HepG2 (cell line): ENCODE data around the gene ZNF10. TPM values are rescaled to one million over a fixed set of nuclear protein-coding genes. Genes with fewer than 3 reads are reported as not detected.

Experiments
- ATAC-seq: fragments of 200-7000 bp; cut with Tn5 transposase; 3 replicates; pipeline ENCODE4 v1.9.1; 2020; ENCODE audit warnings: mild to moderate bottlenecking, moderate library complexity
- BruUV-seq: library from RNA; stranded (reverse); fragments of 400-500 nt; replicated peaks from 2 replicates; lab custom pipeline; 2021; lab: Mats Ljungman, UMichigan
- CTCF ChIA-PET: fragments of 300-600 bp; formaldehyde crosslinking; extraction: SDS; loops from one replicate; lab custom pipeline; 2021; ENCODE audit warnings: low total read pairs, inconsistent platforms, low intra/inter-chr PET ratio; lab: Yijun Ruan, JAX
- POLR2A ChIA-PET: fragments of 350-600 bp; sonication (Branson Sonifier 250); formaldehyde crosslinking; loops from one replicate; lab custom pipeline; 2020; ENCODE audit warnings: antibody characterized with exemption, inconsistent platforms; lab: Yijun Ruan, JAX
- DNase-seq: peaks from one replicate; pipeline ENCODE4 v3.0.0-alpha.2; 2015; ENCODE audit warnings: low spot score
- FAIRE-seq: peaks from 3 replicates; lab custom pipeline; 2011; peaks lifted over from hg19 to GRCh38; lab: Jason Lieb, UNC
- H2AFZ ChIP-seq: one replicate; pipeline ENCODE4 v1.6.1; 2011; ENCODE audit warnings: low read length, inconsistent platforms
- H3K27ac ChIP-seq: fragments of 300-600 bp; 3 replicates; pipeline ENCODE4 v1.8.0; 2011; ENCODE audit warnings: mixed run types, mild to moderate bottlenecking, mixed read lengths, low read length, inconsistent platforms; ENCODE audit not compliant: insufficient read depth; ENCODE audit errors: extremely low read length
- H3K27me3 ChIP-seq, 2 experiments: fragments of 200-600 bp in 1 of 2; 2 replicates in 1 of 2; 3 replicates in 1 of 2; pipeline versions ENCODE4 v1.6.0 to v1.8.0; 2011; ENCODE audit warnings: low read length in 2 of 2, mild to moderate bottlenecking in 2 of 2, moderate library complexity in 2 of 2, inconsistent platforms in 1 of 2; ENCODE audit not compliant: insufficient read depth in 2 of 2, control insufficient read depth in 1 of 2
- H3K36me3 ChIP-seq, 2 experiments: fragments of 200-600 bp in 1 of 2; replicated peaks in 1 of 2; 2 replicates in 1 of 2; 3 replicates in 1 of 2; pipeline versions ENCODE4 v1.5.1 to v1.8.0; 2011; ENCODE audit warnings: low read length in 2 of 2, inconsistent platforms in 1 of 2; ENCODE audit not compliant: insufficient read depth in 2 of 2, control insufficient read depth in 1 of 2
- H3K4me1 ChIP-seq: 2 replicates; pipeline ENCODE4 v1.5.1; 2012; ENCODE audit warnings: low read length, inconsistent platforms; ENCODE audit not compliant: insufficient read depth
- H3K4me2 ChIP-seq: 2 replicates; pipeline ENCODE4 v1.6.0; 2011; ENCODE audit warnings: low read depth, low read length, inconsistent platforms
- H3K4me3 ChIP-seq, 3 experiments: fragments of 200-600 bp in 1 of 3; sonication (generic), shearing (Covaris generic) in 1 of 3; replicated peaks in 1 of 3; 2 replicates each; pipeline ENCODE4 v1.5.1; 2011 to 2016; ENCODE audit warnings: low read length in 3 of 3, inconsistent platforms in 2 of 3, low read depth in 2 of 3, mild to moderate bottlenecking in 2 of 3, control low read depth in 1 of 3, mixed read lengths in 1 of 3; ENCODE audit not compliant: insufficient read depth in 1 of 3
- H3K79me2 ChIP-seq: one replicate; pipeline ENCODE4 v1.6.1; 2011; ENCODE audit warnings: low read length, inconsistent platforms; ENCODE audit not compliant: insufficient read depth
- H3K9ac ChIP-seq: 2 replicates; pipeline ENCODE4 v1.6.0; 2011; ENCODE audit warnings: mild to moderate bottlenecking, low read depth, low read length, inconsistent platforms; ENCODE audit not compliant: insufficient read depth
- H3K9me3 ChIP-seq: 2 replicates; pipeline ENCODE4 v1.5.1; 2012; ENCODE audit warnings: mild to moderate bottlenecking, low read length
- H4K20me1 ChIP-seq: 2 replicates; pipeline ENCODE4 v1.6.0; 2011; ENCODE audit warnings: inconsistent platforms, mild to moderate bottlenecking, low read length, moderate library complexity; ENCODE audit not compliant: insufficient read depth
- EED ChIP-seq: sonication (generic); formaldehyde crosslinking; IDR thresholded peaks from 2 replicates; pipeline ENCODE4 v1.5.0; 2020; ENCODE audit warnings: mild to moderate bottlenecking, missing genetic modification reagents
- GABPA ChIP-seq, 2 experiments: IDR thresholded peaks; 2 replicates each; pipeline ENCODE4 v1.6.1; 2011 to 2016; ENCODE audit warnings: low read depth in 2 of 2, low read length in 1 of 2, missing biosample characterization in 1 of 2, missing genetic modification characterization in 1 of 2
- KLF11 ChIP-seq: IDR thresholded peaks from 2 replicates; pipeline ENCODE4 v1.6.1; 2016; ENCODE audit warnings: missing compliant biosample characterization
- MED8 ChIP-seq: sonication (generic); formaldehyde crosslinking; IDR thresholded peaks from 2 replicates; pipeline ENCODE4 v1.8.1; 2023; ENCODE audit warnings: mild to moderate bottlenecking, missing genetic modification reagents; ENCODE audit not compliant: insufficient replicate concordance
- ZNF496 ChIP-seq: sonication (generic); formaldehyde crosslinking; IDR thresholded peaks from 2 replicates; pipeline ENCODE4 v1.8.1; 2023; ENCODE audit warnings: mild to moderate bottlenecking, moderate library complexity, missing genetic modification reagents; ENCODE audit not compliant: insufficient replicate concordance
- ZNF546 ChIP-seq: sonication (generic); formaldehyde crosslinking; conservative IDR thresholded peaks from 2 replicates; pipeline ENCODE4 v1.8.1; 2023; ENCODE audit warnings: mild to moderate bottlenecking, missing genetic modification reagents
- ZNF670 ChIP-seq: sonication (generic); formaldehyde crosslinking; IDR thresholded peaks from 2 replicates; pipeline ENCODE4 v1.8.0; 2022; ENCODE audit warnings: mild to moderate bottlenecking, missing genetic modification reagents, borderline replicate concordance
- ZNF678 ChIP-seq: sonication (generic); formaldehyde crosslinking; IDR thresholded peaks from 2 replicates; pipeline ENCODE4 v1.4.0; 2020; ENCODE audit warnings: mild to moderate bottlenecking, missing genetic modification reagents
- ZNF703 ChIP-seq: sonication (generic); formaldehyde crosslinking; IDR thresholded peaks from 2 replicates; pipeline ENCODE4 v1.5.1; 2020; ENCODE audit warnings: missing genetic modification reagents, mild to moderate bottlenecking, moderate library complexity, borderline replicate concordance
- ZNF879 ChIP-seq: sonication (generic); formaldehyde crosslinking; IDR thresholded peaks from 2 replicates; pipeline ENCODE4 v1.8.1; 2023; ENCODE audit warnings: missing genetic modification reagents
- WGBS: methylation state at CpG from one replicate; pipeline ENCODE4 v1.1.6; 2017; ENCODE audit warnings: low lambda C conversion rate; 5-methylcytosine and 5-hydroxymethylcytosine counted together
- in situ Hi-C: cut with HindIII; loops from 2 replicates; pipeline ENCODE4 v1.10.0; 2017; ENCODE audit warnings: low pct_unique_long_range_greater_than_20kb; ENCODE audit not compliant: extremely low pct_ligation_motif_present
- intact Hi-C: fragments of 100-400 bp; cut with micrococcal nuclease; formaldehyde crosslinking; loops from one replicate; pipeline ENCODE4 v1.10.0; 2022; ENCODE audit not compliant: unreplicated experiment
- polyA plus RNA-seq, 8 experiments: library from polyadenylated mRNA; depleted of rRNA in 3 of 8; stranded (reverse) in 7 of 8; unstranded in 1 of 8; fragments of >200 nt; fragmentation: Illumina TruSeq in 4 of 8; extraction: Trizol in 4 of 8; gene quantifications; 2 replicates each; pipeline versions ENCODE4 v1.2.1 to v1.2.3, GENCODE V29; 2011 to 2016; ENCODE audit warnings: low read depth in 4 of 8, missing spikeins in 1 of 8, mixed read lengths in 1 of 8; ENCODE audit not compliant: insufficient read depth in 1 of 8
- total RNA-seq, 5 experiments: library from RNA; depleted of rRNA; stranded (reverse); fragments of >200 nt; fragmentation: Illumina TruSeq; extraction: Trizol; gene quantifications; 2 replicates each; pipeline ENCODE4 v1.2.3, GENCODE V29; 2016; ENCODE audit warnings: low read depth in 1 of 5
- TF ChIP-seq, protein P1 (sequence below): sonication (generic); formaldehyde crosslinking; IDR thresholded peaks from 2 replicates; pipeline ENCODE4 v1.4.0; 2020; ENCODE audit warnings: missing genetic modification reagents, low read depth, mild to moderate bottlenecking, borderline replicate concordance
- TF ChIP-seq, protein P2 (sequence below): IDR thresholded peaks from 2 replicates; pipeline ENCODE4 v1.6.1; 2016; ENCODE audit warnings: low read depth, control low read depth

ZNF10 gene
- total and polyA plus RNA-seq, 2 of the 13 experiments (the other 11 are each of a cell fraction or from before 2014, with no cell fraction given): 2.9 to 6.5 TPM

DNA sequence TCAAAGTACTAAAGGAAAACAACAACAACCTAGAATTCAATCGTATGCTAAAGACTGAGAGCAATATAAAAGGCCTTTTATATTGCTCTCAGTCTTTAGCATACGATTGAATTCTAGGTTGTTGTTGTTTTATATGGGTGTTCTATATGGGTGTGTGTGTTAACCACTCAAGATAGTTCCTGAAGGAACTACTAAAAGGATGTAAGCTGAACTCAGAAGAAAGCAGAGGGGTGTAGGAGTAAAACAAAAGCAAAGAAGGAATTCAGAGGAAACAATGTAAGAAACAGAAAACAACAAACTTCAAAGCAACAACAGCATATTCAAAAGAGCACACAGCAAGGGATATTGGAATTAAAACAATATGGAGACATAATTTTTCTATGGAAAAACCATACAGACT, 5.8 kb upstream of the ZNF10 start (continued):
- TF ChIP-seq KLF11 (no peak), EED (CRISPR knock-in tag) (no peak)

DNA sequence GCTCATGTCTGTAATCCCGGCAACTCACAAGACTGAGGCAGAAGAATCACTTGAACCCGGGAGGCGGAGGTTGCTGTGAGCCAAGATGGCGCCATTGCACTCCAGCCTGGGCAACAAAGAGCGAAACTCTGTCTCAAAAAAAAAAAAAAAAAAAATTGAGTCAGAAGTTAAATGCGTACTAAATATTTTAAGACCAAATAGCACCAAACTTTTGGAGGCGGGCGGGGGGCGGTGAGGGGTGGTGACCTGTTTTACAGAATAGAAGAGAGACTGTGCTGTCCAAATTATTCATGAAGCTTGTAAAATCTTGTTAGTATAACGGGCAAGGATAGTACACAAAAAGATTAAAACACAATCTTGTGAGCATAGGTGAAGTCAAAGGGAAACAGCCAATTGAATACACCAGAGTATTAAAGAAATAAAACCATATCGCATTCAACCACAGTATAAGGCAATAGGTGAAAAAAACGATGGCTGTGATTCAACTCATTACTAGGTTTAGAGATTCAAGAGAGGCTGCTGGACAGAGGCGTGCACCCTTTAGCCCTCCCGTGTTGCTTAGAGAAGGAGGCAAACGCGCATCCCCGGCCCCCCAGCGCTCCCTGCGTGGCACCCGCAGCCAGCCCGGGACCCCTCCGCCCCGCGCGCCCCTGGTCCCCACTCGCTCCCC, 924 bp upstream of the ZNF10 start:
- intact Hi-C loops: loop anchor here (1.0 kb wide), 1 partner anchor 49 kb away; the partner anchor contains the start of gene ZNF140
- Histone ChIP-seq H3K79me2 (no peaks in the 10 kb centered on the region), H4K20me1 (no peaks in the 10 kb centered on the region), H3K4me1 (peaks cover 10% of the 10 kb centered on the region), H3K9ac (peak overlapping the region; percentile 88), H3K36me3 (peaks cover 0 to 12% of the 10 kb centered on the region in 2 experiments; a peak in 3 of 5 replicates), H3K27me3 (no peaks in the 10 kb centered on the region; a peak in 1 of 5 replicates), H2AFZ (peak overlapping the region; percentile 42), H3K4me3 (peak overlapping the region; percentile 83 to 99 (median 96)), H3K9me3 (peaks cover 56% of the 10 kb centered on the region), H3K4me2 (peak overlapping the region; percentile 76)
- WGBS: 54% methylated on average over 13 of the region's 26 CpGs
- ATAC-seq (peak; percentile 41), FAIRE-seq (no peak)
- POLR2A ChIA-PET: interaction anchor here (0.7 to 1.8 kb wide), 7 partner anchors 32 to 143 kb away, joined by 3 to 25 read pairs (median 6); partner anchors contain the start of genes ZNF268 and ZNF84
- no TSS peak for BruUV-seq
- in situ Hi-C loops: no loop called here
- TF ChIP-seq ZNF546 (CRISPR knock-in tag): no peak
- peak; percentile 25; the same call in 1 of the 2 replicates for TF ChIP-seq ZNF670 (CRISPR knock-in tag)
- TF ChIP-seq, all 625 proteins: peak for 1
- peak overlapping the region; percentile 90 for H3K27ac ChIP-seq
- CTCF ChIA-PET: no interaction called here
- peak; percentile 2 for DNase-seq

DNA sequence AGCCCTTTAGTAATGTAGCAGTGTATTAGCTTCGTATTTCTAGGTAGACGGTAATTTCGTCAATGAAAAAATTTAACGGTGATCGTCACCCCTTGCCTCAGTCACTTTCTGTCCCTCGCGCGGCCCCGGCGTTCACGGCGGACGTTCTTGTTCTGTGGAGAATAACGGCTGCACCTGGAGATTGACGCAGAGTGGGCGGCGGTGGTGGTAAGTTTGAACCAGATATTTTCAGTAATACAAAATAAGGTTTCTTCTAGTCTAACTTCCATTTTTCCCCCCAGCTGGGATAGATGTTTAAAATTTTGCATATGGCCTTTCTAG, 341 bp downstream of the ZNF10 start:
- no peak for FAIRE-seq
- Histone ChIP-seq H3K36me3 (peaks cover 2 to 22% of the 10 kb centered on the region in 2 experiments; a peak in 4 of 5 replicates), H3K4me2 (peak overlapping the region; percentile 84), H3K9me3 (peaks cover 56% of the 10 kb centered on the region), H4K20me1 (no peaks in the 10 kb centered on the region), H3K4me1 (peaks cover 10% of the 10 kb centered on the region), H3K9ac (peak overlapping the region; percentile 88), H3K27me3 (no peaks in the 10 kb centered on the region; a peak in 1 of 5 replicates), H3K4me3 (peak overlapping the region; percentile 73 to 99 (median 96)), H3K79me2 (no peaks in the 10 kb centered on the region), H2AFZ (peak overlapping the region; percentile 37), H3K27ac (peak overlapping the region; percentile 90)
- BruUV-seq: TSS peak; percentile 87
- no peak for ATAC-seq
- intact Hi-C loops: loop anchor here (1.0 kb wide), 1 partner anchor 50 kb away; the partner anchor contains the start of gene ZNF140
- in situ Hi-C loops: no loop called here
- WGBS: 1% methylated on average over 17 of the region's 17 CpGs
- CTCF ChIA-PET: no interaction called here
- POLR2A ChIA-PET: interaction anchor here (1.5 to 1.8 kb wide), 2 partner anchors 51 kb away, joined by 13 to 25 read pairs; partner anchors contain the start of gene ZNF268
- no peak for DNase-seq
- TF ChIP-seq GABPA (IDR thresholded peaks at IDR 0.05; ENCODE audit: low read depth, low read length) (no peak), GABPA (CRISPR knock-in tag; IDR thresholded peaks at IDR 0.05; ENCODE audit: low read depth) (no peak), ZNF678 (CRISPR knock-in tag) (no peak), ZNF879 (CRISPR knock-in tag) (no peak), ZNF703 (CRISPR knock-in tag) (no peak), MED8 (CRISPR knock-in tag) (no peak), ZNF496 (CRISPR knock-in tag) (no peak)
- TF ChIP-seq, protein P1, sequence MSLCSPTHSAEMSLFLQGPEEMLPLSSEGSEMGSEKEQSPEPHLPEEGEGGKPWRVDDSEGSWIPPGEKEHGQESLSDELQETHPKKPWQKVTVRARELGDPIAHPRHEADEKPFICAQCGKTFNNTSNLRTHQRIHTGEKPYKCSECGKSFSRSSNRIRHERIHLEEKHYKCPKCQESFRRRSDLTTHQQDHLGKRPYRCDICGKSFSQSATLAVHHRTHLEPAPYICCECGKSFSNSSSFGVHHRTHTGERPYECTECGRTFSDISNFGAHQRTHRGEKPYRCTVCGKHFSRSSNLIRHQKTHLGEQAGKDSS: no peak
- TF ChIP-seq, protein P2, sequence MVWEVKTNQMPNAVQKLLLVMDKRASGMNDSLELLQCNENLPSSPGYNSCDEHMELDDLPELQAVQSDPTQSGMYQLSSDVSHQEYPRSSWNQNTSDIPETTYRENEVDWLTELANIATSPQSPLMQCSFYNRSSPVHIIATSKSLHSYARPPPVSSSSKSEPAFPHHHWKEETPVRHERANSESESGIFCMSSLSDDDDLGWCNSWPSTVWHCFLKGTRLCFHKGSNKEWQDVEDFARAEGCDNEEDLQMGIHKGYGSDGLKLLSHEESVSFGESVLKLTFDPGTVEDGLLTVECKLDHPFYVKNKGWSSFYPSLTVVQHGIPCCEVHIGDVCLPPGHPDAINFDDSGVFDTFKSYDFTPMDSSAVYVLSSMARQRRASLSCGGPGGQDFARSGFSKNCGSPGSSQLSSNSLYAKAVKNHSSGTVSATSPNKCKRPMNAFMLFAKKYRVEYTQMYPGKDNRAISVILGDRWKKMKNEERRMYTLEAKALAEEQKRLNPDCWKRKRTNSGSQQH (CRISPR knock-in tag): peak; percentile 1; the same call in 1 of the 2 replicates
